Activated CD8-positive, alpha-beta memory T cell treated with anti-CD3 and anti-CD28 coated beads for 1 hour (primary cell): ENCODE data around the gene CGN.

ENCODE experiments used
- DNase-seq, 2 donors: peaks; one replicate each; pipeline ENCODE4 v3.0.0-alpha.2; 2020; ENCODE audit warnings: low read depth in 1 of 2; ENCODE audit errors: extremely low read depth in 1 of 2

CGN gene

GRCh38 chr1:151585622-151586021 lies 74.4 kb downstream of the CGN start:
- DNase-seq: no peak
